ENCODE results near the gene COL27A1. TPM values are rescaled to one million over a fixed set of nuclear protein-coding genes. Genes with fewer than 3 reads are reported as not detected.
"Not testable (repeated sequence)": the region's sequence is repeated elsewhere in the genome, so short reads cannot be mapped to it uniquely, and the experiment has no call there.

The COL27A1 gene
- total RNA-seq, 1 donor from 2014 or later: 8.9 TPM

GRCh38 chr9:114123031-114123977 lies 32.0 kb upstream of the COL27A1 start:
- no peak overlapping the region for H3K27ac ChIP-seq (ENCODE audit: low read depth, low read length)
- peaks cover 0 to 2% (median 0%) of the 10 kb centered on the region in 3 donors for H3K4me1 ChIP-seq (ENCODE audit: control insufficient read depth in 3 of 3, insufficient read depth in 3 of 3, low read length in 3 of 3)
- no peaks in the 10 kb centered on the region for H3K36me3 ChIP-seq (ENCODE audit: control insufficient read depth in 3 of 3, insufficient read depth in 3 of 3, low read length in 3 of 3)
- H3K4me3 ChIP-seq (ENCODE audit: low read length in 3 of 3): no peak overlapping the region
- no peak overlapping the region for H3K9ac ChIP-seq (ENCODE audit: low read depth in 1 of 3, low read length in 3 of 3)
- H3K9me3 ChIP-seq (ENCODE audit: control insufficient read depth in 3 of 3, low read length in 3 of 3): peaks cover 2 to 7% (median 4%) of the 10 kb centered on the region in 3 donors
- peaks cover 0 to 18% (median 7%) of the 10 kb centered on the region in 3 donors for H3K27me3 ChIP-seq (ENCODE audit: control insufficient read depth in 3 of 3, insufficient read depth in 3 of 3, low read length in 3 of 3)

- peaks cover 0 to 15% (median 2%) of the 10 kb centered on the region in 3 donors for H3K27me3 ChIP-seq (ENCODE audit: control insufficient read depth in 3 of 3, insufficient read depth in 3 of 3, low read length in 3 of 3)
- H3K4me1 ChIP-seq (ENCODE audit: control insufficient read depth in 3 of 3, insufficient read depth in 3 of 3, low read length in 3 of 3): peaks cover 0 to 2% (median 0%) of the 10 kb centered on the region in 3 donors
- no peaks in the 10 kb centered on the region for H3K36me3 ChIP-seq (ENCODE audit: control insufficient read depth in 3 of 3, insufficient read depth in 3 of 3, low read length in 3 of 3)
- no peak overlapping the region for H3K4me3 ChIP-seq (ENCODE audit: low read length in 3 of 3)
- H3K9me3 ChIP-seq (ENCODE audit: control insufficient read depth in 3 of 3, low read length in 3 of 3): peaks cover 2 to 7% (median 4%) of the 10 kb centered on the region in 3 donors
- no peak overlapping the region for H3K27ac ChIP-seq (ENCODE audit: low read depth, low read length)
- H3K9ac ChIP-seq (ENCODE audit: low read depth in 1 of 3, low read length in 3 of 3): no peak overlapping the region
These were observed 31.2 kb upstream of the COL27A1 start for GRCh38 chr9:114124138-114124537.

GRCh38 chr9:114124666-114125475 lies 30.5 kb upstream of the COL27A1 start:
- H3K9ac ChIP-seq (ENCODE audit: low read depth in 1 of 3, low read length in 3 of 3): no peak overlapping the region
- H3K4me1 ChIP-seq (ENCODE audit: control insufficient read depth in 3 of 3, insufficient read depth in 3 of 3, low read length in 3 of 3): peaks cover 0 to 2% (median 0%) of the 10 kb centered on the region in 3 donors
- H3K9me3 ChIP-seq (ENCODE audit: control insufficient read depth in 3 of 3, low read length in 3 of 3): peaks cover 2 to 7% (median 4%) of the 10 kb centered on the region in 3 donors
- H3K4me3 ChIP-seq (ENCODE audit: low read length in 3 of 3): no peak overlapping the region
- H3K27me3 ChIP-seq (ENCODE audit: control insufficient read depth in 3 of 3, insufficient read depth in 3 of 3, low read length in 3 of 3): peaks cover 0 to 11% (median under 1%) of the 10 kb centered on the region in 3 donors
- H3K27ac ChIP-seq (ENCODE audit: low read depth, low read length): no peak overlapping the region
- no peaks in the 10 kb centered on the region for H3K36me3 ChIP-seq (ENCODE audit: control insufficient read depth in 3 of 3, insufficient read depth in 3 of 3, low read length in 3 of 3)

- peaks cover 0 to 11% (median 5%) of the 10 kb centered on the region in 3 donors for H3K27me3 ChIP-seq (ENCODE audit: control insufficient read depth in 3 of 3, insufficient read depth in 3 of 3, low read length in 3 of 3)
- H3K4me3 ChIP-seq (ENCODE audit: low read length in 3 of 3): no peak overlapping the region
- no peak overlapping the region for H3K27ac ChIP-seq (ENCODE audit: low read depth, low read length)
- H3K9ac ChIP-seq (ENCODE audit: low read depth in 1 of 3, low read length in 3 of 3): no peak overlapping the region
- H3K36me3 ChIP-seq (ENCODE audit: control insufficient read depth in 3 of 3, insufficient read depth in 3 of 3, low read length in 3 of 3): no peaks in the 10 kb centered on the region
- H3K9me3 ChIP-seq (ENCODE audit: control insufficient read depth in 3 of 3, low read length in 3 of 3): peaks cover 2 to 7% (median 4%) of the 10 kb centered on the region in 3 donors
- H3K4me1 ChIP-seq (ENCODE audit: control insufficient read depth in 3 of 3, insufficient read depth in 3 of 3, low read length in 3 of 3): peaks cover 0 to 2% (median 0%) of the 10 kb centered on the region in 3 donors
These were observed 29.8 kb upstream of the COL27A1 start for GRCh38 chr9:114125476-114126013.

GRCh38 chr9:114126247-114127060 lies 28.9 kb upstream of the COL27A1 start:
- Histone ChIP-seq H3K9ac (ENCODE audit: low read depth in 1 of 3, low read length in 3 of 3) (no peak overlapping the region), H3K9me3 (ENCODE audit: control insufficient read depth in 3 of 3, low read length in 3 of 3) (peaks cover 2 to 7% (median 4%) of the 10 kb centered on the region in 3 donors), H3K27ac (ENCODE audit: low read depth, low read length) (no peak overlapping the region), H3K4me1 (ENCODE audit: control insufficient read depth in 3 of 3, insufficient read depth in 3 of 3, low read length in 3 of 3) (peaks cover 0 to 2% (median 0%) of the 10 kb centered on the region in 3 donors), H3K4me3 (ENCODE audit: low read length in 3 of 3) (no peak overlapping the region), H3K27me3 (ENCODE audit: control insufficient read depth in 3 of 3, insufficient read depth in 3 of 3, low read length in 3 of 3) (peaks cover 0 to 11% (median 5%) of the 10 kb centered on the region in 3 donors), H3K36me3 (ENCODE audit: control insufficient read depth in 3 of 3, insufficient read depth in 3 of 3, low read length in 3 of 3) (no peaks in the 10 kb centered on the region)

- H3K4me1 ChIP-seq (ENCODE audit: control insufficient read depth in 3 of 3, insufficient read depth in 3 of 3, low read length in 3 of 3); H3K9me3 ChIP-seq (ENCODE audit: control insufficient read depth in 3 of 3, low read length in 3 of 3); H3K27ac ChIP-seq (ENCODE audit: low read depth, low read length); H3K9ac ChIP-seq (ENCODE audit: low read depth in 1 of 3, low read length in 3 of 3); H3K4me3 ChIP-seq (ENCODE audit: low read length in 3 of 3); H3K36me3 ChIP-seq (ENCODE audit: control insufficient read depth in 3 of 3, insufficient read depth in 3 of 3, low read length in 3 of 3): not testable (repeated sequence)
- H3K27me3 ChIP-seq (ENCODE audit: control insufficient read depth in 3 of 3, insufficient read depth in 3 of 3, low read length in 3 of 3): peaks cover 0 to 11% (median 5%) of the 10 kb centered on the region in 3 donors
These were observed 26.6 kb upstream of the COL27A1 start for GRCh38 chr9:114128759-114129158.

GRCh38 chr9:114130141-114130540 lies 25.2 kb upstream of the COL27A1 start:
- peaks cover 0 to 8% (median 5%) of the 10 kb centered on the region in 3 donors for H3K27me3 ChIP-seq (ENCODE audit: control insufficient read depth in 3 of 3, insufficient read depth in 3 of 3, low read length in 3 of 3)
- no peaks in the 10 kb centered on the region for H3K4me1 ChIP-seq (ENCODE audit: control insufficient read depth in 3 of 3, insufficient read depth in 3 of 3, low read length in 3 of 3)
- H3K9ac ChIP-seq (ENCODE audit: low read depth in 1 of 3, low read length in 3 of 3): no peak overlapping the region

GRCh38 chr9:114130624-114131277 lies 24.6 kb upstream of the COL27A1 start:
- Histone ChIP-seq H3K4me1 (ENCODE audit: control insufficient read depth in 3 of 3, insufficient read depth in 3 of 3, low read length in 3 of 3) (no peaks in the 10 kb centered on the region), H3K4me3 (ENCODE audit: low read length in 3 of 3) (no peak overlapping the region), H3K36me3 (ENCODE audit: control insufficient read depth in 3 of 3, insufficient read depth in 3 of 3, low read length in 3 of 3) (no peaks in the 10 kb centered on the region), H3K9me3 (ENCODE audit: control insufficient read depth in 3 of 3, low read length in 3 of 3) (peaks cover 2 to 7% (median 4%) of the 10 kb centered on the region in 3 donors), H3K27ac (ENCODE audit: low read depth, low read length) (no peak overlapping the region), H3K27me3 (ENCODE audit: control insufficient read depth in 3 of 3, insufficient read depth in 3 of 3, low read length in 3 of 3) (peaks cover 0 to 8% (median 5%) of the 10 kb centered on the region in 3 donors), H3K9ac (ENCODE audit: low read depth in 1 of 3, low read length in 3 of 3) (no peak overlapping the region)

More at GRCh38 chr9:114130141-114130540, 25.2 kb upstream of the COL27A1 start:
- Histone ChIP-seq H3K36me3 (ENCODE audit: control insufficient read depth in 3 of 3, insufficient read depth in 3 of 3, low read length in 3 of 3) (no peaks in the 10 kb centered on the region), H3K27ac (ENCODE audit: low read depth, low read length) (no peak overlapping the region), H3K4me3 (ENCODE audit: low read length in 3 of 3) (no peak overlapping the region), H3K9me3 (ENCODE audit: control insufficient read depth in 3 of 3, low read length in 3 of 3) (peaks cover 2 to 7% (median 4%) of the 10 kb centered on the region in 3 donors)

All from skeletal muscle tissue (tissue), 4 donors.